HepG2 (cell line): ENCODE data around the gene ADRA1B. TPM values are rescaled to one million over a fixed set of nuclear protein-coding genes. Genes with fewer than 3 reads are reported as not detected.

ENCODE experiments used
- ATAC-seq: fragments of 200-7000 bp; cut with Tn5 transposase; 3 replicates; pipeline ENCODE4 v1.9.1; 2020; ENCODE audit warnings: mild to moderate bottlenecking, moderate library complexity
- BruUV-seq: library from RNA; stranded (reverse); fragments of 400-500 nt; replicated peaks from 2 replicates; lab custom pipeline; 2021; lab: Mats Ljungman, UMichigan
- CTCF ChIA-PET: fragments of 300-600 bp; formaldehyde crosslinking; extraction: SDS; loops from one replicate; lab custom pipeline; 2021; ENCODE audit warnings: low total read pairs, inconsistent platforms, low intra/inter-chr PET ratio; lab: Yijun Ruan, JAX
- POLR2A ChIA-PET: fragments of 350-600 bp; sonication (Branson Sonifier 250); formaldehyde crosslinking; loops from one replicate; lab custom pipeline; 2020; ENCODE audit warnings: antibody characterized with exemption, inconsistent platforms; lab: Yijun Ruan, JAX
- DNase-seq: peaks from one replicate; pipeline ENCODE4 v3.0.0-alpha.2; 2015; ENCODE audit warnings: low spot score
- FAIRE-seq: peaks from 3 replicates; lab custom pipeline; 2011; peaks lifted over from hg19 to GRCh38; lab: Jason Lieb, UNC
- H2AFZ ChIP-seq: one replicate; pipeline ENCODE4 v1.6.1; 2011; ENCODE audit warnings: low read length, inconsistent platforms
- H3K27ac ChIP-seq: fragments of 300-600 bp; 3 replicates; pipeline ENCODE4 v1.8.0; 2011; ENCODE audit warnings: mixed run types, mild to moderate bottlenecking, mixed read lengths, low read length, inconsistent platforms; ENCODE audit not compliant: insufficient read depth; ENCODE audit errors: extremely low read length
- H3K27me3 ChIP-seq, 2 experiments: fragments of 200-600 bp in 1 of 2; 2 replicates in 1 of 2; 3 replicates in 1 of 2; pipeline versions ENCODE4 v1.6.0 to v1.8.0; 2011; ENCODE audit warnings: low read length in 2 of 2, mild to moderate bottlenecking in 2 of 2, moderate library complexity in 2 of 2, inconsistent platforms in 1 of 2; ENCODE audit not compliant: insufficient read depth in 2 of 2, control insufficient read depth in 1 of 2
- H3K36me3 ChIP-seq, 2 experiments: fragments of 200-600 bp in 1 of 2; replicated peaks in 1 of 2; 2 replicates in 1 of 2; 3 replicates in 1 of 2; pipeline versions ENCODE4 v1.5.1 to v1.8.0; 2011; ENCODE audit warnings: low read length in 2 of 2, inconsistent platforms in 1 of 2; ENCODE audit not compliant: insufficient read depth in 2 of 2, control insufficient read depth in 1 of 2
- H3K4me1 ChIP-seq: 2 replicates; pipeline ENCODE4 v1.5.1; 2012; ENCODE audit warnings: low read length, inconsistent platforms; ENCODE audit not compliant: insufficient read depth
- H3K4me2 ChIP-seq: 2 replicates; pipeline ENCODE4 v1.6.0; 2011; ENCODE audit warnings: low read depth, low read length, inconsistent platforms
- H3K4me3 ChIP-seq, 3 experiments: fragments of 200-600 bp in 1 of 3; sonication (generic), shearing (Covaris generic) in 1 of 3; replicated peaks in 1 of 3; 2 replicates each; pipeline ENCODE4 v1.5.1; 2011 to 2016; ENCODE audit warnings: low read length in 3 of 3, inconsistent platforms in 2 of 3, low read depth in 2 of 3, mild to moderate bottlenecking in 2 of 3, control low read depth in 1 of 3, mixed read lengths in 1 of 3; ENCODE audit not compliant: insufficient read depth in 1 of 3
- H3K79me2 ChIP-seq: one replicate; pipeline ENCODE4 v1.6.1; 2011; ENCODE audit warnings: low read length, inconsistent platforms; ENCODE audit not compliant: insufficient read depth
- H3K9ac ChIP-seq: 2 replicates; pipeline ENCODE4 v1.6.0; 2011; ENCODE audit warnings: mild to moderate bottlenecking, low read depth, low read length, inconsistent platforms; ENCODE audit not compliant: insufficient read depth
- H3K9me3 ChIP-seq: 2 replicates; pipeline ENCODE4 v1.5.1; 2012; ENCODE audit warnings: mild to moderate bottlenecking, low read length
- H4K20me1 ChIP-seq: 2 replicates; pipeline ENCODE4 v1.6.0; 2011; ENCODE audit warnings: inconsistent platforms, mild to moderate bottlenecking, low read length, moderate library complexity; ENCODE audit not compliant: insufficient read depth
- ASH2L ChIP-seq: fragments of 300-600, 200-600 bp; sonication (generic); IDR thresholded peaks from 2 replicates; pipeline ENCODE4 v1.7.0; 2017; ENCODE audit warnings: low read depth, mild to moderate bottlenecking, moderate library complexity, mixed read lengths, low read length; ENCODE audit not compliant: insufficient read length
- ATF3 ChIP-seq: sonication (generic); formaldehyde crosslinking; IDR thresholded peaks from 2 replicates; pipeline ENCODE4 v1.4.0; 2020; ENCODE audit warnings: missing genetic modification reagents
- CBFB ChIP-seq: sonication (generic); formaldehyde crosslinking; IDR thresholded peaks from 2 replicates; pipeline ENCODE4 v1.4.0; 2020; ENCODE audit warnings: missing genetic modification reagents
- GATAD1 ChIP-seq: IDR thresholded peaks from 2 replicates; pipeline ENCODE4 v1.6.1; 2016; ENCODE audit warnings: missing genetic modification reagents, missing compliant biosample characterization
- KLF9 ChIP-seq: IDR thresholded peaks from 2 replicates; pipeline ENCODE4 v1.6.1; 2016; ENCODE audit warnings: low read depth
- MLLT10 ChIP-seq: sonication (generic); formaldehyde crosslinking; IDR thresholded peaks from 2 replicates; pipeline ENCODE4 v1.4.0; 2020; ENCODE audit warnings: missing genetic modification reagents
- NPAS2 ChIP-seq: sonication (generic); formaldehyde crosslinking; IDR thresholded peaks from 2 replicates; pipeline ENCODE4 v1.8.0; 2022; ENCODE audit warnings: mild to moderate bottlenecking, missing genetic modification reagents, borderline replicate concordance
- PCBP1 ChIP-seq: fragments of 200-400 bp; formaldehyde crosslinking; IDR thresholded peaks from 2 replicates; pipeline ENCODE4 v1.6.1; 2017; ENCODE audit warnings: mild to moderate bottlenecking, low read depth, low read length, borderline replicate concordance
- POLR2G ChIP-seq: fragments of 200-400 bp; formaldehyde crosslinking; IDR thresholded peaks from 2 replicates; pipeline ENCODE4 v1.6.1; 2018; ENCODE audit warnings: mild to moderate bottlenecking, low read depth, low read length, moderate library complexity
- RARG ChIP-seq: sonication (generic); formaldehyde crosslinking; IDR thresholded peaks from 2 replicates; pipeline ENCODE4 v1.4.0; 2020; ENCODE audit warnings: low read depth, mild to moderate bottlenecking, missing genetic modification reagents
- REXO4 ChIP-seq: sonication (generic); formaldehyde crosslinking; IDR thresholded peaks from 2 replicates; pipeline ENCODE4 v1.8.0; 2022; ENCODE audit warnings: missing genetic modification reagents, mild to moderate bottlenecking, borderline replicate concordance
- TOPORS ChIP-seq: sonication (generic); formaldehyde crosslinking; IDR thresholded peaks from 2 replicates; pipeline ENCODE4 v1.8.0; 2023; ENCODE audit warnings: mild to moderate bottlenecking, missing genetic modification reagents
- ZC3H4 ChIP-seq: sonication (generic); formaldehyde crosslinking; IDR thresholded peaks from 2 replicates; pipeline ENCODE4 v1.4.0; 2020; ENCODE audit warnings: missing genetic modification reagents, borderline replicate concordance
- ZNF264 ChIP-seq: sonication (generic); formaldehyde crosslinking; IDR thresholded peaks from 2 replicates; pipeline ENCODE4 v1.4.0; 2020; ENCODE audit warnings: missing genetic modification reagents
- ZNF337 ChIP-seq: sonication (generic); formaldehyde crosslinking; IDR thresholded peaks from 2 replicates; pipeline ENCODE4 v1.5.1; 2020; ENCODE audit warnings: missing genetic modification reagents, low read depth, mild to moderate bottlenecking, borderline replicate concordance
- ZNF646 ChIP-seq: sonication (generic); formaldehyde crosslinking; IDR thresholded peaks from 2 replicates; pipeline ENCODE4 v1.9.0; 2021; ENCODE audit warnings: mild to moderate bottlenecking, missing genetic modification reagents
- ZNF776 ChIP-seq: sonication (generic); formaldehyde crosslinking; IDR thresholded peaks from 2 replicates; pipeline ENCODE4 v1.4.0; 2020; ENCODE audit warnings: mild to moderate bottlenecking, missing genetic modification reagents
- WGBS: methylation state at CpG from one replicate; pipeline ENCODE4 v1.1.6; 2017; ENCODE audit warnings: low lambda C conversion rate; 5-methylcytosine and 5-hydroxymethylcytosine counted together
- in situ Hi-C: cut with HindIII; loops from 2 replicates; pipeline ENCODE4 v1.10.0; 2017; ENCODE audit warnings: low pct_unique_long_range_greater_than_20kb; ENCODE audit not compliant: extremely low pct_ligation_motif_present
- intact Hi-C: fragments of 100-400 bp; cut with micrococcal nuclease; formaldehyde crosslinking; loops from one replicate; pipeline ENCODE4 v1.10.0; 2022; ENCODE audit not compliant: unreplicated experiment
- polyA plus RNA-seq, 8 experiments: library from polyadenylated mRNA; depleted of rRNA in 3 of 8; stranded (reverse) in 7 of 8; unstranded in 1 of 8; fragments of >200 nt; fragmentation: Illumina TruSeq in 4 of 8; extraction: Trizol in 4 of 8; gene quantifications; 2 replicates each; pipeline versions ENCODE4 v1.2.1 to v1.2.3, GENCODE V29; 2011 to 2016; ENCODE audit warnings: low read depth in 4 of 8, missing spikeins in 1 of 8, mixed read lengths in 1 of 8; ENCODE audit not compliant: insufficient read depth in 1 of 8
- total RNA-seq, 5 experiments: library from RNA; depleted of rRNA; stranded (reverse); fragments of >200 nt; fragmentation: Illumina TruSeq; extraction: Trizol; gene quantifications; 2 replicates each; pipeline ENCODE4 v1.2.3, GENCODE V29; 2016; ENCODE audit warnings: low read depth in 1 of 5

The ADRA1B gene
- total and polyA plus RNA-seq, 2 of the 13 experiments (the other 11 are each of a cell fraction or from before 2014, with no cell fraction given) = not detected

GRCh38 chr5:159874263-159874662 is 42.0 kb upstream of the ADRA1B start (continued):
- TF ChIP-seq ASH2L (no peak), ZC3H4 (no peak), ZNF264 (CRISPR knock-in tag) (no peak), TOPORS (no peak)
- TF ChIP-seq, all 625 proteins: peak for 0

DNA sequence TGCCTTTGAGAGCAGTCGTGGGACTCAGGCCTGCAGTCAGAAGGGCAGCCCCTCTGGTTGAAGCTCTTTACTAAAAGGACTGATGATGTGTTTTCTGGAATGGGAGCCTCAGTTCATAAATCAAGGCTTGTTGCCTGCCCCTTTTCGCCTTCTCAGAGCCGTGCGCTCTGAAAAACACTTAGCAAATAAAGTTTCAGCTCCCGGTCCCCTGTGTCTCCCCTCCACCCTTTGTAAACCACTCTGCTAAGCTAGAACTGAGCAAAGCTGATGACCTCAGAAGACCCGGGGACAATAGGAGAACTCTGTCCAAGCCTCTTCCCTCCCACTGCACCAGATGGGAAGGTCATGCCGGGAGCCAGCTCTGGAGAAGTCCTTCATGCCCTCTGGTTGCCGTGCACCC is 39.3 kb upstream of the ADRA1B start:
- no peak overlapping the region for H3K4me2 ChIP-seq
- TF ChIP-seq ZNF337 = no peak
- TF ChIP-seq MLLT10 (CRISPR knock-in tag) = no peak
- no peak for TF ChIP-seq ZNF776
- no peak for TF ChIP-seq PCBP1
- TF ChIP-seq ZNF646 = no peak
- TF ChIP-seq ATF3 (CRISPR knock-in tag) = no peak
- no peak for TF ChIP-seq POLR2G
- no peak for TF ChIP-seq CBFB
- no peak for TF ChIP-seq RARG (CRISPR knock-in tag)
- no peak for TF ChIP-seq NPAS2
- TF ChIP-seq REXO4 (CRISPR knock-in tag) = no peak
- TF ChIP-seq GATAD1 (CRISPR knock-in tag) = no peak
- TF ChIP-seq KLF9 (CRISPR knock-in tag) = no peak
- no peaks in the 10 kb centered on the region for H3K4me1 ChIP-seq
- H3K4me3 ChIP-seq = no peak overlapping the region
- FAIRE-seq = no peak
- BruUV-seq = no TSS peak
- POLR2A ChIA-PET = no interaction called here
- H3K27me3 ChIP-seq = peaks cover 0 to 8% of the 10 kb centered on the region in 2 experiments; a peak in 2 of 5 replicates
- CTCF ChIA-PET = no interaction called here
- H3K79me2 ChIP-seq = no peaks in the 10 kb centered on the region
- no peaks in the 10 kb centered on the region for H4K20me1 ChIP-seq
- DNase-seq = no peak
- no peak overlapping the region for H2AFZ ChIP-seq
- no peaks in the 10 kb centered on the region for H3K9me3 ChIP-seq
- intact Hi-C loops = no loop called here
- H3K36me3 ChIP-seq = no peaks in the 10 kb centered on the region
- H3K27ac ChIP-seq = no peak overlapping the region
- no peak for ATAC-seq
- no peak overlapping the region for H3K9ac ChIP-seq
- WGBS = 2% methylated on average over 8 of the region's 8 CpGs
- in situ Hi-C loops = no loop called here
